Measurements from ENCODE around the gene TMEM178B. TPM values are rescaled to one million over a fixed set of nuclear protein-coding genes. Genes with fewer than 3 reads are reported as not detected.

The TMEM178B gene
- total RNA-seq, 1 experiment from 2014 or later: not detected

DNA sequence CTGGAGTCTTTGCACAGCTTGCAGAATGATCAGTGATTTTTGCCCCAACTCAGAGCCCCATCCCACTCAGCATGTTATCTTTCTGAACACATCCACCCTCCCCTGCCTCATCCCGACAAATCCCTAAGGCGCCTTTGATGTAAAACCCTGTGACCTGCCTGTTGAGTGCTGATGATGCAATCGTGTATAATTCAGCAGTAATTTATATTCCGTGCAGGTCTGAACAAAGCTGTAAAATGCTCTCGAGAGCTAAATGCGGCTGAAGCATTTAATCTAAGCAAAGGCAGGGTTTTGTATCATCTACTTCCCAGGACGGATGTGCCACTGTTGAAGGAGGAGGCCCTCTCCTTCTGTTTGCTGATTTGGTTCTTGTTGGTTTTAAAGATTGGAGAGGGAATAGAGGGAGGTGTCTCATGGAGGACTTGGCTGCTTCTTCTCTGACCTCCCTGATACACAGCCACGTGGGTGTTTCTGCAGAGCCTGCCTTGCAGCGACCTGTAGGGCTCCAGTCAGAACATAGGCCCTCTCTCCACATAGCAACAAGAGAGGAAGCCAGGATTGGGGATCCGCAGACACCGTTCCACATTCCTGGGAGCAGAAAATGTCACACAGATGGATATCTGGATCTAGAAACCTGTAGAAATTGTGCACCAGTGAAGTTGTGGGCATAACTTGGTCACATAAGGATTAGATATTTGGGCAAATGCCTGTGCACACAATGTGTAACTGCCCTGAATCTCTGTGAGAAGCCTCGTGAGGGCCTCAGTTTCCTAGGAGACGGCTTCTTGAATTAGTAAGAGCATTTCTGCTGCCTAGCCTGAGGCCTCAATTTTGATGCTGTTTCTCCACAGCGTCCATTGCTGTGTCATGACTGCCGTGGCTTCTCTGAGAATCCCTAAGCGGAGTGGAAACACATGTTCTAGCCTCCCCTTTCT lies 387.2 kb downstream of the TMEM178B start:
- no peak for DNase-seq (ENCODE audit: low read depth)

DNA sequence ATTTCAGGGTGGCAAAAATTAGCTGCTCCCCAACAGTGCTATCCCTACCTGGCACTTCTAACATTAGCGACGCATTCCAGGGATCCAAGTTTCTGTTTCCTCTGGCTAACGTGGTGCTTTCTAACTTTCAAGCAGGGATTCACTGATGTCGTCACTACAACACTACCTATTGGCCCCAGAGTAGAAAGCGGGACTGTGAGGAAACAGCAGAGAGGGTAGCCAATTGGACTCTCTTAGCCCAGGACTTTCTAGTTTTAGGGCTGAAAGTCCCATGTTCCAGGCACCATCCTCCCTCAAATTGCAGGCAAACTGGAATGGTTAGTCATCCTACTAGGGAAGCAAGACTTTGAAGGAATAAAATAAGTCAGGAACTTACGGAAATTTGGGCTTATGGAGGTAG lies 388.1 kb downstream of the TMEM178B start:
- DNase-seq (ENCODE audit: low read depth): no peak

DNA sequence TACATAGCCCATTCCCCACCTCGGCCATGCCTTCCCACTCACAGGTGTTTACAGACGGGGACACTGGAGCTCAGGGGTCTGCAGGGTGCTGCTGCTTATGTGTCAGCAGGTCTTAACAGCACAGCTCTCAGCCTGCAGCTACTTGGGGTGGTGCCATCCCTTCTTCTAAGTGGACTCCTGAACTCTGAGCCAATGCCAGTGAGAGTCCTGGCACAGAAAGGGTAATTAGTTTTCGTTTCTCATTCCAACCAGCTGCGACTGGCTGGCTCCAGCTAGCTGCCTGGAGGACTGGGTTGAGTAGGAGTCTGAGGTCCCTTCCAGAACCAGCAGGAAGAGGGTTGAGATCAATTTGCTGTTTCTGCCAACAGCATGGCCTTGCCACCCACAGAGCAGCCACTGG lies 389.1 kb downstream of the TMEM178B start:
- DNase-seq (ENCODE audit: low read depth): no peak

DNA sequence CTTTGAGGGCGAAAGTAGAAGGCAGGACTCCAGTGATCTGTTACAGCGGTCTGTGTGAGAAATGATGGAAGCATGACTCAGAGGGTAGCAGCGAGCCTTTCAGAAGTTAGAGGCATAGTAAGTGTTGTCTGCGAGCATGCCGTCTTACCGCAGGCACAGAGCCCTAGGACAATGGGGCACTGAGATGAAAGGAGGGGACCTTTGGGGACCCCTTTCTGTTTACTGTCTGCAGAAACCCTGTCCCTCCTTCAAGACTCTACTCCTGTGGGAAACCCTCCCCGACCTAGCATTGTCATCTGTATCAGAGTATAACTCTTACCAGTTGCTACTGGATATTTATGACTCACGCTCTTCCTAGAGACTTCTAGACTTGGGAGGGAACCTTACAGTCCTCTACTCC lies 390.1 kb downstream of the TMEM178B start:
- DNase-seq (ENCODE audit: low read depth): peak; percentile 86

DNA sequence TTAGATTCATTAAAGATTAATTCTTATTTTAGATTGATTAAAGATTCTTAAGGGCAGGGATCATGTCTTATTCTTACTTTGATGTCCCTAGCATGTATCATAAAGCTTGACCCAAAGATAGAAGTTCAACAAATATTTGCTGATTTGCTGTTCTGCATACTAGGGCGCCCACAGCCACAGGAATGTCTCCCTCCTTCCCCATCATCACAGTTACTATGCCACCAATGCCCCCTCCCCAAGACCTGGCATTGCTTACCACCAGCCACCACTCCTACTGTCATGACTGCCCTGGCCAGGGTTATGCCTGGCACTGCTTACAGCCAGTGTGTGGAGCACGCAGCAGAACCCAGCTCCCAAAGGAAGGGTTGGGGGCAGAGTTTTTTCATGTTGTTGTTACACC lies 390.7 kb downstream of the TMEM178B start:
- DNase-seq (ENCODE audit: low read depth): no peak

DNA sequence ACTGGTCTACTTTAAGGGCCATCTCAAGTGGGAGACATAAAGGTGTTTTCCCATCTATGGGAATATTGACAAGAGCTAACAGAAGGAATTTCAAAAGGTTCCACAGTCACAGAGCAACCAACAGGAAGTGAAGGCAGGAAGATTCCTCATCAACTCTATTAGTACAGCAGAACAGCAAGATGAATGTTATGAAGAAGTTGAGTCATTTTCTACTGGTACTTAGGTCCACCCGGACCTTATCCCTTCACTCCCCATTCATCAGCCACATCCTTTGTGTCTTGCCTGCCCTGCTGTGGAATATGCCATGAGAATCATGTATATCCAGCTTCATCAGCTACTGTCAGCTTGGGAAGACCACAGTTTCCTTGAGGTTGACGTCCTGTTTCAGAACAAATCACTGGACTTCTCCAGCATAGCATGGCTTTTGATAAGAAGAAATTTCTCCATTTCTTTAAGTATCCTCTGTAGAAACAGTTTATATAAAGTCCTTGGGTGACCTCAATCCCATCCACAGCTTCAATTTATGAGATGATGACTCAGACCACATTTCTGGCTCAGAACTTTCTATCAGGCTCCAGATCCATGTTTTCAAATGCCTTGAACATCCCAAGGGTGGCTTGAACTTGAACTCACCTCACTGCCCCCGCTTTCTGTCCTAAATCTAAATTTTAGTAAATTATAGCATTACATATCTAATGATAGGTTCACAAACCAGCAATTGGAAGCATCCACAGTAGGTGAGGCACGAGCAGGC lies 392.5 kb downstream of the TMEM178B start:
- peak; percentile 70 for DNase-seq (ENCODE audit: low read depth)

DNA sequence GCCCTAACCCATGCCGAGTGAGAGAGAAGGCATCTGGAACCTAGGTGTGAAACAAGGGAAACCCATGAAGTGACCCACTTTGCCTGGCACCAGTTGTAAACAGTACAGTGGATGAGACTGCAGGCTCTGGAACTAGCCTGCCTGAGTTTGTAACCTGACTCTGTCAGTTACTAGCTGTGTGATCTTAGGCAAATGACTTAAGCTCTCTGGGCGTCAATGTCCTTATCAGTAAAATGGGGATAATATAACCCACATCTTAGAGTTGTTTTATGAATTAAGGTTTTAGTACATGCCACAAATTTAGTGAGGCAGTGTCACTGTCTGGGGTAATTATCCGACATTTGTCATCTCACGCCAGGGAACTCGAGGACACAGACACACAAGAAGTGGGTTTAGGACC lies 394.5 kb downstream of the TMEM178B start:
- no peak for DNase-seq (ENCODE audit: low read depth)

DNA sequence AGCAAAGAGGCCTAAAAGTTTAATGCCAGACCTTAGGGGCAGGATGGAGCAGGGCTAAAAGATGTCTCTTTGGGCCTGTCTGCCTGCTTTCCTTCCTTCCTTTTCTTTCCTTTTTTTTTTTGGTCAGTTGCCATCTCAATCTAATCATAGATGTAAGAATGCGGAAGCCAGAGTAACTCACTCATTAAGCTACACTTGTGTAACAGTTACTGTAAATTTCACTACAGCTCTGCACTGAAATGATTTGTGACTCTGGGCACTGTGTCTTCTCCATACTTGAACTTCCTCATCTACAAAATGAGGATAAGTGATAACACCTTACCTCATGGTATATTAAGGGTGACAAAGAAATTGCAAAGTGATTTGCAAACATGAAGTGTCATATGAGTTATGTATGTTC lies 401.8 kb downstream of the TMEM178B start:
- no peak for DNase-seq (ENCODE audit: low read depth)

DNA sequence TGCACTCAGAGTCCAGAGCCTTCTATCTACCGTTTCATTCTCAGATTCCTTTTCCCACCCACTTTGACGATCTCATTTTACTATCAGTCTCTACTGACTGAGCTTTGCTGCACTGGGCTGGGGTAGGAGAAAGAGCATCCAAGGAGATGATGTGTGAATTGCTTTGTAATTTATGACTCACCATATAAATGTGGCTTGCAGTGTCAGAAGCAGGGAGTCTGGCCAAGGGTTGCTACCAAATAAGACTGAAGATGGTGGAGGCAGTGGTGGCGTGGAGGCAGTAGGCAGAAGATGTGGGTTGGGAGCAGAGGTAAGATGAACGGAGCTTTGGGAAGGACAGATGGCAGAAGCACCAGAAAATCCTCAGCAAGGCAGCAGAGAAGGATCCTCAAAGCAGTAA lies 404.0 kb downstream of the TMEM178B start:
- peak; percentile 69 for DNase-seq (ENCODE audit: low read depth)

DNA sequence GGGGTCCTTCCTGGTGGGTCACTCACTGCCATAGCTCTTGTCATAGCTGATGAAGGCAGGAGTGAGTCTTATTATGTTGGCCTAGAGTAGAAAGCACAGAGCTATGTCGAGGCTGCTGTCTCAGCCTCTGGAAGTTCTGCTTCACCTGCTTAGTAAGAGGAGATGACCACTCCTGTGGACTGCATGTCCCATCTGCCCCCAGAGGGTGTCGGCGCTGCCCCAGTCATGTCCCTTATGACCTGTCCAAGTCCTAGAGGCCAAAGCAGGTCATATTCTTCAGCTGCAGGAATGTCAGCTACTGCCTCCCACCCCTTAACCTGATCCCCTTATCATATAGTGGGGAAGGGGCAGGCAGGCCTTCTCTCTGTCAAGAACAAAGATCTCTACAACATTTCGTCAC lies 405.0 kb downstream of the TMEM178B start:
- no peak for DNase-seq (ENCODE audit: low read depth)

DNA sequence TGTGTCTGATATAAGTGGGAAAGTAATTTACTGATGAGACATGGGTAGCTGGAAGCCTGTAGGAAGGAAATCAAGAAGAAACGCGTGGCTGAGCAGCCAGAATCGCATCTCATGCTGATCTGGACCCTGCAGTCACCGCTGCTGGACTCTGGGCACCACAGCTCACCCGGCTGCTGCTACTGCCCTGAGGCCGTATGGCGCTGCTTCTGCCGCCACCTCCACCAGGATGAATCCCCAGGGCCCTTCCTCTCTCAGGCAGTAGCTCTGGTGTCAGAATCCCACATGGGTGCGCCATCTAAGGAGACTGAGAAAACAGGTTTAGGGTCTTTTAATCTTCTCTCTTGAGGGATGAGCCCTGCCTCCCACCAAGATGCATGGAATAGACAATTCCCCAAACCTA lies 407.1 kb downstream of the TMEM178B start:
- no peak for DNase-seq (ENCODE audit: low read depth)

DNA sequence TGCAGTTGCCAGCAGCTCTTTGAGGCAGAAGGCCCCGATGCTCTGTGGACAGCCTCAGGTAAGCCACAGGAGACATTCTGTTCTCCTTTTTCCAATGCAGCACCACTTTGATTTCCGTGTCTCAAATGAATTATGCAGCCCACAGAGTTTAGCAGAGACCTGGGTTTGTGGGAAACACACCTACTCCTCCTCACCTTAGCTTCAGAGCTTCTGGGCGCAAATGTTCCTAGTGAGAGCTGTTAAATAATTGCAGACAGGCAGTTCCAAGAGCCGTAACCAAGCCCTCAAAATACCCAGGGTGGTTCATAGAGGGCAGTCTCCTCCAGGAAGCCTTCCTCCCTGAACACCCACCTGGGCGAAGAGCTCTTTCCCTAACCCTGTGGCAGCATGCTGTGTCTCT lies 408.1 kb downstream of the TMEM178B start:
- DNase-seq (ENCODE audit: low read depth): no peak

DNA sequence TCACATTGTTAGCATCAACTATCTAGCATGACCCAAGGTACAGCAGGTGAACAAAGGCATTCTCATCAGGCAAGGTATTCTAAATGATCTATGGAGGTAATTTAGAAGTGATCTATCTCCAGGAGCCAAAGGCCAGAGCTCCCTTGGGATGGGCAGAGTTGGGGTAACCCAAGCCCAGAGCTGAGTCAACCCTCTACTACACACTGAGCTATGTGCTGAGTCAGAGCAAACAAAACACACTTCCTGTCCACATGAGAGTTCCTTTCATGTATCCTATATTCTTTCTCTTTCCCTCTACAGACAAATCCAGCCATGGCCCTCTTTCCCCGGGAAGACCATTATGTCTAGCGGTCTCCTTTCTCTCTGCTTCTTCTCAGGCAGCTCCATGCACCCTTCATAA lies 409.2 kb downstream of the TMEM178B start:
- peak; percentile 75 for DNase-seq (ENCODE audit: low read depth)

DNA sequence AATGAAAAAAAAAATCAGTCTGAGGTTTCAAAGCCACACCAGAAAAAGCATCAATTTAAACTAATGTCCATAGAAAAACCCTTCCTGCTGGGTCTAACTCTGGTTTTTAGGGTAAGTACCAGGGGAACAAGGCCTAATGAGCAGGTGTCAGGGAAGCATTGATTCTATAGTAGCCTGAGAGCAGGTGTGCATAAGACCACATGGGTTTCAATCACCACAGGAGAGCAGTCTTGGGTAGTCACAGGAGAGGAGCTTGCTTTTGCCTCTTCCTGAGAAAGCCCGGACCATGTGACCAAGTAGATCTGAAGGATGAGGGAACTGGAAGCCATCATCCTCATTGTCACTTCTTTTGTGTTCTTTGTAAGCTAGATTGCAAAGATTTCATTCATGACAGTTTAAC lies 411.0 kb downstream of the TMEM178B start:
- no peak for DNase-seq (ENCODE audit: low read depth)

DNA sequence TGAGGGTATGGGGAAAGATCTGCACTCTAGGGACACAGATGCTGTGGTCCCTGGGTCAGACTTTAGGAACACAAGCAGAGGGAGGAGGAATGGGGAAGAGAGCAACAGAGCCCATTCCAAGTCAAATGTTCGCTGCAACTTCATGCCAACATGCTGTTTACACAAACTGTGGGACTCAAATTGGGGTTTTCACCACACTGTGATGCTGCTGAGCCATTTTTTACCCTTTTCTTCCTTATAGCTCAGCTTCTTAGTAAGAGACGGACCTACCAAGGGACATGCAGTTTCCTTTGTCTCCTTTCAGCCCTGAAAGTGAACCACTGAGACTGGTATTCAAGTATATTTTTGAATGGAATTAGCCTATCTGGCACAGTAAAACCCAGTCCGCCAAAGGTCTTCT lies 413.1 kb downstream of the TMEM178B start:
- DNase-seq (ENCODE audit: low read depth): no peak

DNA sequence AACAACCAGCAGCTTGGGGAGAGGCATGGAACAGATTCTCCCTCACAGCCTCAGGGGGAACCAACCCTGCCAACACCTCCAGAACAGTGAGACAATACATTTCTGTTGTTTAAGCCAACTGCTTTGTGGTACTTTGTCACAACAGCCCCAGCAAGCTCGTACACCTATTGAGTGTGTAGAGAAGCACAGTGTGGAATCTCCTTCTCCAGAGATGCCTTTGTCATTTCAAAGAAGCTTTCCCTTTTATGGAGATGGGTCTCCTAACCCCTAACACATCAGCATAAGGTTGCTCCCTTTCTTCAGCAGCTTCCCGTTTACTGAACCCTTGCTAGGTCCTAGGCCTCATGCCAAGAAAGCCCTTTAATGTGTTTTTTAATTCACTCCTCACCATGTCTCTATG lies 416.6 kb downstream of the TMEM178B start:
- DNase-seq (ENCODE audit: low read depth): no peak

DNA sequence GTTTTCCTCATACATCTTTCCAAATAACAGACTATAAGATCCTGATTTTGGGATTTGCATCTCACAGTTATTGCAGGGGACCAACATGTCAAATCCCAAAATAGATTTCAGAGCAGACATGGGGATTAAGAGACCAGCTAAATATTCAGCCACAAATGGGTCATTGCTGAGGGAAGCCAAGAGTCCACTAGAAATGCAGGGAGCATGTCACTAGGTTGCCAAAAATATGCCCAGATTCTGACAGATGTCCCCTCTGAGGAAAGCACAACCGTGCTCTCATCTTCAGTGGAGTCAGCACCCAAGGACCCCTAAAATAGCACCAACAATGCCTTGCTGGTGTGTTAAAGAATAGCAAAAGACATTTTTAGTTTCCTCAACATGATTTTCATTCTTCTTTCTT lies 421.2 kb downstream of the TMEM178B start:
- DNase-seq (ENCODE audit: low read depth): no peak

DNA sequence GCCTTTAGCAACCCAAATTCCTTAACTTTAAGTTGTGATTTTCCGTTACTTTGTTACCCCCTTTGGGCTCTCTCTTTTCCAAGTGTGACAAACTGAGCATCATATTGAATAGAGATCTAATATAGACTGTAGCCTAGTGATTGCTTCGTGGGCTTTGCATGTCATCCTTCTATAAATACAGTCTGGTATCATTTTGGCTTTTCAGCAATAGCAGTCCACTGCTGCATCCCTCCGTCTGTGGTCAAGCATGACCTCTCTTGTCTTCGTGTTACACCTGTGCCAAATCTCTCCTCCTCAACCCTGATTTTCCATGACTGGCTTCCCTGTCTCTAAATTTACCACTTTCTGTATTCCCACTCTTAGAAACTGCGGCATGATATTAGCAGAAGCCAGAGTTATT lies 423.5 kb downstream of the TMEM178B start:
- DNase-seq (ENCODE audit: low read depth): no peak

DNA sequence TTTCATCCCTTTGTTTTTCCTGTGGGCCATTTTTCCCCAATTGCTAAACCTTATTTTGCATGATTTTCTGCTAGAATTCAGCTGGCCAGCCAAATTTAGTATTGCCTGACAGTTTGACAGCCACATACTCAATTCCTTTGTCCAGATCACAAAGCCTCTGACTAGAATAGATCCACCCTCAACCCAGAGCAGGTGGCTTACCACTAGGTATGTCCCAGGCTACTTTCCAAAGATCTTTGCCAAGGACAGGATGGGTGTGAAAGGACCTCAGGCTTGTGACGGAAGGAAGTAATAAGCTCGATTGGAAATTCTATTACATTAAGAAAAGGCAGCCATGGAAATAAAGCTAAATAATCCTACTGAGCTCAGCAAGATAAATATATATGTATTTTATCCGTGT lies 426.7 kb downstream of the TMEM178B start:
- DNase-seq (ENCODE audit: low read depth): no peak

DNA sequence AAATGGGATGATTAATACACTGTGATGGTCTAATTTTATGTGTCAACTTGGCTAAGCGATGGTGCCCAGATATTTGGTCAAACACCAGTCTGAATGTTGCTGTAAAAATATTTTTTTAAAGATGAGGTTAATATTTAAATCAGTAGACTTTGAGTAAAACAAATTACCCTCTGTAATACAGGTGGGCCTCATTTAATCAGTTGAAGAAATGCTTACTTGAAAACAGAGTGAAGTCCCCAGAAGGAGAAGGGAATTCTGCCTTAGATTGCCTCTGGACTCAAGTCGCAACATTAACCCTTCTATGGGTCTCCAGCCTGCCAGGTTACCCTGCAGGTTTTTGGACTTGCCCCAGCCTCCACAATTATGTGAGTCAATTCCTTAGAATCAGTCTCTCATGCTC lies 427.6 kb downstream of the TMEM178B start:
- no peak for DNase-seq (ENCODE audit: low read depth)

DNA sequence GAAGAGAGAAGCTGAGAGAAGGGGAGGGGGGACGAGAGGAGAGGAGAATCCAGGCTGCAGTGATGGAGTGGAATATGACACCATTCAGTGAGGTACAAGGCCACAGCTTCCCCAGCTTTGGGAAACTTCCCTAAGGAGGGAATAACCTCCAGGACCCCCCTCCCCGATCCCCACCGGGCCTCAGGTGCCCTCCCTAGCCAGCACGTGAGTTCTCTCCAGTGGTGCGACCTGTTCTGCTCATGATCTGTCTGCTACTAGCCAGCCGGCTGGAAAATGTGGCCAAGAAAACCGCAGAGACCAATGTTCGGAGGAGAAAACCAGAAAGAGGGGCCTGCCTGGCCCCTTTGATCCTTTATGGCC lies 437.4 kb downstream of the TMEM178B start:
- DNase-seq (ENCODE audit: low read depth): no peak

DNA sequence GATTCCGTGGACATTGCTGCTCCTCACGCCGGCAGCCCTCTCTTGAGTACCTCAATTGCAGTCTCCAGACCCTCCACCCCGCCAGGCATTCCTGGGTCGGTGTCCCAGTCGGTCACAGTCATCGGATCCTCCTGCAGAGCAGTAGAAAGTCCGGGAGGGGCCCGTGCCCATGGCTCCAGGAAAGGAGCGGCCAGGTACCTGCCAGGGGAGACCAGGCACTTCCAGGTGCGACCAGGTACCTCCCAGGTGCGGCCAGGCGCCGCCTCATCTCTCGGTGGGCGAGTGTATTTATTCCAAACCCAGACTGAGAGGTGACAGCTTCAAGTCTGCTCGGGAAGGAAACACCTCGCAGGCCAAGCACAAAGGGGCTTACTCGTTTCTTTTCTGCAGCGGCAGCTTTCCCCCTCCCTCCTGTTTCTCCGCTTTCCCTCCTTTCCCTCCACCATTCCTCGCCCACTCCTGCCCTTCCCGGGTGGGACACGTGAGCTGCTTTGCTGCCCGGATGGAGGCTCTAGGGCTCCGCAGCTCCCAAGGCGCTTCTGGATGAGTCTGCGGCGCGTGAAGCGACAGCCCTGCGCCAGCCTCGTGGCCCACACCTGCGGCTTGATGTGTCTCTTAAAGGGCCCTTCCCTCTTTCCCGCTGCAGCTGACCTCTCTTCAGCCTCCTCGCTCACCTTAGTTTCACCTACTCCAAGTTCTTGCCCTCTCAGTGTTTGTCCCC lies 438.0 kb downstream of the TMEM178B start:
- DNase-seq (ENCODE audit: low read depth): no peak

Measured in HT1080 (cell line).